ENCODE results near the gene KRT83. TPM values are rescaled to one million over a fixed set of nuclear protein-coding genes. Genes with fewer than 3 reads are reported as not detected.

The KRT83 gene
- polyA plus RNA-seq, 1 donor (not counting 4 experiments of a cell fraction or from before 2014, with no cell fraction given) = not detected

DNA sequence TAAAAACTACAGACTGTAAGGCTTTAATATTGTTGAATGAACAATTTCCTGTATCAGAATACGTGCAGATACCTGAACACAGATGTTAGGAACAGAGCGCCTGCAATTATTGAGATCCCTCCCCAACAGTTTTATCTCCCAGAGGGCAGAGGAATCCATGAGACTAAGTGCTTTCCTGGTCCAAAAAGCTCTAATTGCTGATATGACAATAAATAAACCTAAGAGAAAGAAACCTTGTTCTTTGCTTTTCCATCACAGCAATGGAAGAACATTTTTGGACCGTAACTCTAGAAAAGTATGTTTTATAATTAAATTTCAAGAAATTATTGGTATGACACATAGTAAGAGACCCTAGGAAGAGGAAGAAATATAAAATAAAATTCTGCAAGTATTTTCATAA, 13.0 kb upstream of the KRT83 start:
- dilution Hi-C loops (cut with MboI; ENCODE audit: extremely low pct_ligation_motif_present, low sequenced_read_pairs) = no loop called here
- no peaks in the 10 kb centered on the region for H4K20me1 ChIP-seq (ENCODE audit: control insufficient read depth, extremely low read depth, insufficient read depth, low read length)
- no peak overlapping the region for H3K4me3 ChIP-seq (ENCODE audit: control insufficient read depth in 2 of 3, extremely low read depth in 1 of 3, insufficient read depth in 2 of 3, low read depth in 1 of 3, low read length in 3 of 3)
- peaks cover 12% of the 10 kb centered on the region for H3K4me1 ChIP-seq (ENCODE audit: control insufficient read depth, extremely low read depth, insufficient read depth, low read length)
- no peaks in the 10 kb centered on the region for H3K9me1 ChIP-seq (ENCODE audit: control insufficient read depth, extremely low read depth, insufficient read depth, low read length)
- H3K36me3 ChIP-seq (ENCODE audit: control insufficient read depth in 2 of 2, extremely low read depth in 1 of 2, insufficient read depth in 2 of 2, low read length in 2 of 2) = no peaks in the 10 kb centered on the region
- H3K79me2 ChIP-seq (ENCODE audit: control insufficient read depth, insufficient read depth, low read length) = no peaks in the 10 kb centered on the region
- H3K4me2 ChIP-seq (ENCODE audit: control insufficient read depth, extremely low read depth, insufficient read depth, low read depth, low read length) = no peak overlapping the region
- no peak overlapping the region for H2AFZ ChIP-seq (ENCODE audit: control insufficient read depth, low read length)
- no peak overlapping the region for H3K9ac ChIP-seq (ENCODE audit: control insufficient read depth, extremely low read depth, insufficient read depth, low read length)
- H3K27me3 ChIP-seq (ENCODE audit: control insufficient read depth, extremely low read depth, insufficient read depth, low read length) = no peaks in the 10 kb centered on the region
- TF ChIP-seq EZH2 (IDR thresholded peaks at IDR 0.05; ENCODE audit: low read length) = no peak
- TF ChIP-seq, protein P1, sequence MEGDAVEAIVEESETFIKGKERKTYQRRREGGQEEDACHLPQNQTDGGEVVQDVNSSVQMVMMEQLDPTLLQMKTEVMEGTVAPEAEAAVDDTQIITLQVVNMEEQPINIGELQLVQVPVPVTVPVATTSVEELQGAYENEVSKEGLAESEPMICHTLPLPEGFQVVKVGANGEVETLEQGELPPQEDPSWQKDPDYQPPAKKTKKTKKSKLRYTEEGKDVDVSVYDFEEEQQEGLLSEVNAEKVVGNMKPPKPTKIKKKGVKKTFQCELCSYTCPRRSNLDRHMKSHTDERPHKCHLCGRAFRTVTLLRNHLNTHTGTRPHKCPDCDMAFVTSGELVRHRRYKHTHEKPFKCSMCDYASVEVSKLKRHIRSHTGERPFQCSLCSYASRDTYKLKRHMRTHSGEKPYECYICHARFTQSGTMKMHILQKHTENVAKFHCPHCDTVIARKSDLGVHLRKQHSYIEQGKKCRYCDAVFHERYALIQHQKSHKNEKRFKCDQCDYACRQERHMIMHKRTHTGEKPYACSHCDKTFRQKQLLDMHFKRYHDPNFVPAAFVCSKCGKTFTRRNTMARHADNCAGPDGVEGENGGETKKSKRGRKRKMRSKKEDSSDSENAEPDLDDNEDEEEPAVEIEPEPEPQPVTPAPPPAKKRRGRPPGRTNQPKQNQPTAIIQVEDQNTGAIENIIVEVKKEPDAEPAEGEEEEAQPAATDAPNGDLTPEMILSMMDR (optimal IDR thresholded peaks at IDR 0.05 in 1 of 3, IDR thresholded peaks at IDR 0.05 in 1 of 3, conservative IDR thresholded peaks at IDR 0.05 in 1 of 3; ENCODE audit: extremely low read depth in 1 of 3, insufficient read depth in 2 of 3, low read length in 3 of 3) = no peak
- FAIRE-seq = no peak
- H3K27ac ChIP-seq (ENCODE audit: control insufficient read depth, insufficient read depth, low read length) = no peak overlapping the region
- no peak for DNase-seq (ENCODE audit: low read depth, low spot score)
- H3K9me3 ChIP-seq (ENCODE audit: control insufficient read depth, low read depth, low read length) = no peaks in the 10 kb centered on the region

- Histone ChIP-seq H3K4me2 (ENCODE audit: control insufficient read depth, extremely low read depth, insufficient read depth, low read depth, low read length) (no peak overlapping the region), H3K79me2 (ENCODE audit: control insufficient read depth, insufficient read depth, low read length) (no peaks in the 10 kb centered on the region), H3K9me3 (ENCODE audit: control insufficient read depth, low read depth, low read length) (no peaks in the 10 kb centered on the region), H3K27me3 (ENCODE audit: control insufficient read depth, extremely low read depth, insufficient read depth, low read length) (no peaks in the 10 kb centered on the region), H3K4me1 (ENCODE audit: control insufficient read depth, extremely low read depth, insufficient read depth, low read length) (peaks cover 5% of the 10 kb centered on the region), H4K20me1 (ENCODE audit: control insufficient read depth, extremely low read depth, insufficient read depth, low read length) (no peaks in the 10 kb centered on the region), H3K9me1 (ENCODE audit: control insufficient read depth, extremely low read depth, insufficient read depth, low read length) (no peaks in the 10 kb centered on the region), H3K4me3 (ENCODE audit: control insufficient read depth in 2 of 3, extremely low read depth in 1 of 3, insufficient read depth in 2 of 3, low read depth in 1 of 3, low read length in 3 of 3) (no peak overlapping the region), H3K27ac (ENCODE audit: control insufficient read depth, insufficient read depth, low read length) (no peak overlapping the region), H3K9ac (ENCODE audit: control insufficient read depth, extremely low read depth, insufficient read depth, low read length) (no peak overlapping the region), H3K36me3 (ENCODE audit: control insufficient read depth in 2 of 2, extremely low read depth in 1 of 2, insufficient read depth in 2 of 2, low read length in 2 of 2) (no peaks in the 10 kb centered on the region), H2AFZ (ENCODE audit: control insufficient read depth, low read length) (no peak overlapping the region)
- no peak for TF ChIP-seq EZH2 (IDR thresholded peaks at IDR 0.05; ENCODE audit: low read length)
- TF ChIP-seq, protein P1 (optimal IDR thresholded peaks at IDR 0.05 in 1 of 3, IDR thresholded peaks at IDR 0.05 in 1 of 3, conservative IDR thresholded peaks at IDR 0.05 in 1 of 3; ENCODE audit: extremely low read depth in 1 of 3, insufficient read depth in 2 of 3, low read length in 3 of 3) = no peak
- no peak for DNase-seq (ENCODE audit: low read depth, low spot score)
- dilution Hi-C loops (cut with MboI; ENCODE audit: extremely low pct_ligation_motif_present, low sequenced_read_pairs) = no loop called here
- no peak for FAIRE-seq
Observed at GRCh38 chr12:52333321-52333720, 12.1 kb upstream of the KRT83 start.
